K562 (cell line): Measurements from ENCODE around the gene NGDN. TPM values are rescaled to one million over a fixed set of nuclear protein-coding genes. Genes with fewer than 3 reads are reported as not detected.

Experiments
- CBFA2T2 ChIP-seq: fragments of 450-650 bp; conservative IDR thresholded peaks from 2 replicates; pipeline ENCODE4 v1.6.1; 2017; ENCODE audit warnings: mild to moderate bottlenecking
- NRF1 ChIP-seq, 2 experiments: fragments of 450-650 bp; IDR thresholded peaks in 1 of 2; conservative IDR thresholded peaks in 1 of 2; 2 replicates each; pipeline ENCODE4 v1.6.1; 2014; ENCODE audit warnings: mild to moderate bottlenecking in 2 of 2
- PHF8 ChIP-seq: fragments of 200-600 bp; sonication (generic); IDR thresholded peaks from 2 replicates; pipeline ENCODE4 v1.6.1; 2012; ENCODE audit warnings: mixed run types, mild to moderate bottlenecking, inconsistent platforms, low read length, moderate library complexity, borderline replicate concordance
- PKNOX1 ChIP-seq: fragments of 450-650 bp; IDR thresholded peaks from 2 replicates; pipeline ENCODE4 v1.6.1; 2016
- POLR2A ChIP-seq: fragments of 450-650 bp; conservative IDR thresholded peaks from 2 replicates; pipeline ENCODE4 v1.6.1; 2016
- RBBP5 ChIP-seq: fragments of 200-600 bp; sonication (generic); IDR thresholded peaks from 2 replicates; pipeline ENCODE4 v1.6.1; 2012; ENCODE audit warnings: borderline replicate concordance, mild to moderate bottlenecking, low read length, control low read depth, inconsistent platforms; ENCODE audit not compliant: insufficient read depth, poor library complexity, severe bottlenecking
- REST ChIP-seq, 2 experiments: fragments of 450-650 bp; formaldehyde crosslinking in 1 of 2; IDR thresholded peaks; 2 replicates each; pipeline versions ENCODE4 v1.4.0 to v1.6.1; 2014 to 2020; ENCODE audit warnings: mild to moderate bottlenecking in 2 of 2, borderline replicate concordance in 1 of 2, low read depth in 1 of 2
- RFX1 ChIP-seq: fragments of 450-650 bp; IDR thresholded peaks from 2 replicates; pipeline ENCODE4 v1.6.1; 2016; ENCODE audit warnings: mild to moderate bottlenecking, moderate library complexity
- SIN3B ChIP-seq: fragments of 450-650 bp; IDR thresholded peaks from 2 replicates; pipeline ENCODE4 v1.6.1; 2017; ENCODE audit warnings: low read depth, mild to moderate bottlenecking, moderate library complexity
- SIRT6 ChIP-seq: IDR thresholded peaks from one replicate; pipeline ENCODE4 v1.6.1; 2012; ENCODE audit warnings: low read depth, mild to moderate bottlenecking, control low read depth, inconsistent platforms, low read length, moderate library complexity
- SMARCB1 ChIP-seq: IDR thresholded peaks from 2 replicates; pipeline ENCODE4 v1.6.1; 2011; ENCODE audit warnings: improper control_type of control experiment, low read depth; ENCODE audit not compliant: insufficient read length
- ZBED1 ChIP-seq: IDR thresholded peaks from 2 replicates; pipeline ENCODE4 v1.6.1; 2014
- ZNF174 ChIP-seq: fragments of 250-450 bp; sonication (Bioruptor Pico); IDR thresholded peaks from 2 replicates; pipeline ENCODE4 v1.4.0; 2020; ENCODE audit warnings: mild to moderate bottlenecking
- ZNF324 ChIP-seq: fragments of 250-450 bp; sonication (Bioruptor Pico); IDR thresholded peaks from 2 replicates; pipeline ENCODE4 v1.4.0; 2020; ENCODE audit warnings: mild to moderate bottlenecking
- polyA plus RNA-seq, 8 experiments: library from polyadenylated mRNA; depleted of rRNA in 4 of 8; stranded (reverse) in 5 of 8; unstranded in 3 of 8; fragments of >200 nt; fragmentation: Nextera tagmentation in 2 of 8; fragmentation: Illumina TruSeq in 1 of 8; extraction: Ambion mirVana in 2 of 8; extraction: Trizol in 1 of 8; gene quantifications; 2 replicates each; pipeline versions ENCODE4 v1.2.1 to v1.2.3, GENCODE V29; 2011 to 2014; ENCODE audit warnings: inconsistent platforms in 1 of 8, missing spikeins in 1 of 8
- total RNA-seq, 7 experiments: library from RNA; depleted of rRNA in 6 of 7; stranded (reverse); fragments of >200 nt in 6 of 7; fragmentation: Illumina TruSeq in 2 of 7; extraction: Trizol in 2 of 7; gene quantifications; 2 replicates each; pipeline versions ENCODE4 v1.2.1 to v1.2.3, GENCODE V29; 2011 to 2021; ENCODE audit warnings: low replicate concordance in 1 of 7
- TF ChIP-seq, protein P1 (sequence below), 2 experiments: fragments of 250-450 bp in 1 of 2; fragments of 450-650 bp in 1 of 2; sonication (Bioruptor Pico) in 1 of 2; IDR thresholded peaks; 2 replicates each; pipeline versions ENCODE4 v1.6.1 to v1.8.0; 2016 to 2021; ENCODE audit warnings: mild to moderate bottlenecking in 2 of 2, moderate library complexity in 2 of 2, missing compliant biosample characterization in 1 of 2, missing genetic modification characterization in 1 of 2
- TF ChIP-seq, protein P2 (sequence below), 2 experiments: IDR thresholded peaks; 2 replicates each; pipeline ENCODE4 v1.6.1; 2011; ENCODE audit warnings: borderline replicate concordance in 1 of 2, control low read depth in 1 of 2, low read depth in 1 of 2, low read length in 1 of 2, mild to moderate bottlenecking in 1 of 2, mixed read lengths in 1 of 2, moderate library complexity in 1 of 2; ENCODE audit not compliant: insufficient read depth in 1 of 2, insufficient read length in 1 of 2, poor library complexity in 1 of 2, severe bottlenecking in 1 of 2; ENCODE audit errors: extremely low read depth in 1 of 2

NGDN gene
- total and polyA plus RNA-seq, 9 of the 15 experiments (the other 6 are each of a cell fraction or from before 2014, with no cell fraction given) = 42.9 to 195 (median 74.9) TPM

GRCh38 chr14:23436327-23437132 is 33.0 kb upstream of the NGDN start (continued):
- TF ChIP-seq REST (IDR thresholded peaks at IDR 0.05; ENCODE audit: borderline replicate concordance) = no peak
- TF ChIP-seq REST (CRISPR knock-in tag; IDR thresholded peaks at IDR 0.05; ENCODE audit: low read depth) = no peak
- TF ChIP-seq ZNF174 (CRISPR knock-in tag) = no peak
- TF ChIP-seq CBFA2T2 = no peak
- no peak for TF ChIP-seq ZBED1
- no peak for TF ChIP-seq PHF8
- TF ChIP-seq, protein P1, sequence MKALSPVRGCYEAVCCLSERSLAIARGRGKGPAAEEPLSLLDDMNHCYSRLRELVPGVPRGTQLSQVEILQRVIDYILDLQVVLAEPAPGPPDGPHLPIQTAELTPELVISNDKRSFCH (CRISPR knock-in tag; IDR thresholded peaks at IDR 0.05) = no peak
- TF ChIP-seq, protein P1 (tag; IDR thresholded peaks at IDR 0.05) = no peak
- peak; percentile 60 for TF ChIP-seq PKNOX1
- peak; percentile 59 to 69 for TF ChIP-seq NRF1 (conservative IDR thresholded peaks at IDR 0.05 in 1 of 2, IDR thresholded peaks at IDR 0.05 in 1 of 2)
- no peak for TF ChIP-seq POLR2A
- TF ChIP-seq, protein P2, sequence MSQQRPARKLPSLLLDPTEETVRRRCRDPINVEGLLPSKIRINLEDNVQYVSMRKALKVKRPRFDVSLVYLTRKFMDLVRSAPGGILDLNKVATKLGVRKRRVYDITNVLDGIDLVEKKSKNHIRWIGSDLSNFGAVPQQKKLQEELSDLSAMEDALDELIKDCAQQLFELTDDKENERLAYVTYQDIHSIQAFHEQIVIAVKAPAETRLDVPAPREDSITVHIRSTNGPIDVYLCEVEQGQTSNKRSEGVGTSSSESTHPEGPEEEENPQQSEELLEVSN (IDR thresholded peaks at IDR 0.05; ENCODE audit: borderline replicate concordance in 1 of 2, extremely low read depth in 1 of 2, insufficient read depth in 1 of 2, insufficient read length in 1 of 2, low read depth in 1 of 2, low read length in 1 of 2, poor library complexity in 1 of 2, severe bottlenecking in 1 of 2) = peak in 1 of 2 experiments; percentile 14
- TF ChIP-seq ZNF324 (CRISPR knock-in tag) = no peak
- TF ChIP-seq SMARCB1 = no peak
- no peak for TF ChIP-seq SIN3B
- no peak for TF ChIP-seq SIRT6
- no peak for TF ChIP-seq RBBP5
- peak; percentile 67 for TF ChIP-seq RFX1
